ENCODE results near the gene MOCS3. TPM values are rescaled to one million over a fixed set of nuclear protein-coding genes. Genes with fewer than 3 reads are reported as not detected.

MOCS3 gene
- total RNA-seq = 1 to 10 TPM; 2.6 to 8.3 (median 7.6) TPM
- 5.5 TPM for total RNA-seq (2013)
- 10.1 to 34.9 (median 23.0) reads per million in 29 experiments for total RNA-seq

GRCh38 chr20:50958615-50959542 is at the start of gene MOCS3:
Gene MOCS3, plus strand, starts transcription at chr20:50958818. Its CDS starts 25 bp downstream, at chr20:50958843.
- ChIA-PET CTCF (interaction anchor here in 1 of 2 donors (0.6 to 2.7 kb wide), 9 partner anchors 25 to 556 kb away, joined by 3 to 33 read pairs (median 4); partner anchors contain the start of genes ADNP and BCAS4), POLR2A (interaction anchor here (1.0 to 2.9 kb wide), 9 partner anchors 11 to 60 kb away, joined by 3 to 41 read pairs (median 5); partner anchors contain the start of gene ADNP (in 2 of the 2))
- DNase-seq (peak; percentile 58 to 93 (median 82)), ATAC-seq (replicated peaks in 1 of 4) (peak; percentile 80 to 86 (median 83))
- Histone ChIP-seq H3K9me3 (no peaks in the 10 kb centered on the region), H3K36me3 (ENCODE audit: control insufficient read depth in 2 of 2, extremely low read depth in 1 of 2, insufficient read depth in 1 of 2, low read length in 1 of 2) (peaks cover 0 to 8% of the 10 kb centered on the region in 2 donors), H3K27me3 (replicated peaks in 1 of 2; ENCODE audit: control insufficient read depth in 2 of 2, extremely low read depth in 1 of 2, insufficient read depth in 2 of 2, low read length in 1 of 2) (no peaks in the 10 kb centered on the region), H3K4me1 (ENCODE audit: control insufficient read depth in 1 of 2, extremely low read depth in 1 of 2, insufficient read depth in 2 of 2, low read length in 2 of 2) (peaks cover 23 to 24% of the 10 kb centered on the region in 2 experiments), H3K4me3 (ENCODE audit: control insufficient read depth in 1 of 2, extremely low read depth in 1 of 2, low read length in 1 of 2) (peak within 1 kb of the TSS; percentile 91 to 95), H3K27ac (ENCODE audit: low read length) (peak within 1 kb of the TSS; percentile 95)
- Mint-ChIP-seq H3K4me3 (peak within 1 kb of the TSS; percentile 94 to 96 (median 95)), H3K36me3 (peaks cover 12% of the 10 kb centered on the region), H3K27me3 (no peaks in the 10 kb centered on the region), H3K4me1 (peaks cover 61 to 67% (median 63%) of the 10 kb centered on the region in 3 donors), H3K27ac (peak within 1 kb of the TSS; percentile 99), H3K9me3 (no peaks in the 10 kb centered on the region)
- WGBS (ENCODE audit: insufficient coverage) = 2% methylated on average over 65 of the region's 67 CpGs

- Histone ChIP-seq H3K9me3 (no peaks in the 10 kb centered on the region), H3K27ac (ENCODE audit: low read length) (no peak overlapping the region), H3K4me3 (ENCODE audit: control insufficient read depth in 1 of 2, extremely low read depth in 1 of 2, low read length in 1 of 2) (no peak overlapping the region), H3K36me3 (ENCODE audit: control insufficient read depth in 2 of 2, extremely low read depth in 1 of 2, insufficient read depth in 1 of 2, low read length in 1 of 2) (no peaks in the 10 kb centered on the region), H3K27me3 (replicated peaks in 1 of 2; ENCODE audit: control insufficient read depth in 2 of 2, extremely low read depth in 1 of 2, insufficient read depth in 2 of 2, low read length in 1 of 2) (no peaks in the 10 kb centered on the region), H3K4me1 (ENCODE audit: control insufficient read depth in 1 of 2, extremely low read depth in 1 of 2, insufficient read depth in 2 of 2, low read length in 2 of 2) (peaks cover 3 to 30% of the 10 kb centered on the region in 2 experiments)
- Mint-ChIP-seq H3K4me1 (peaks cover 69 to 81% (median 72%) of the 10 kb centered on the region in 3 donors), H3K9me3 (no peaks in the 10 kb centered on the region), H3K27me3 (no peaks in the 10 kb centered on the region), H3K4me3 (no peak overlapping the region), H3K36me3 (peaks cover 15% of the 10 kb centered on the region), H3K27ac (peak overlapping the region in 1 of 2 donors; percentile 69)
- ATAC-seq (replicated peaks in 1 of 4) (no peak), DNase-seq (no peak)
- ChIA-PET CTCF (interaction anchor here (0.6 to 4.9 kb wide), 6 partner anchors 10 to 176 kb away, joined by 3 to 24 read pairs (median 4); no protein-coding TSS in a partner anchor), POLR2A (interaction anchor here in 1 of 2 donors (1.2 kb wide), 1 partner anchor 12 kb away, joined by 3 read pairs; no protein-coding TSS in a partner anchor)
- WGBS (ENCODE audit: insufficient coverage) = no CpG with 5 or more reads among the region's 3 CpGs
Observed at GRCh38 chr20:50909413-50909812, 49.2 kb upstream of the MOCS3 start.

- DNase-seq (no peak), ATAC-seq (replicated peaks in 1 of 4) (no peak)
- Mint-ChIP-seq H3K27me3 (no peaks in the 10 kb centered on the region), H3K27ac (peak overlapping the region in 1 of 2 donors; percentile 53), H3K9me3 (no peaks in the 10 kb centered on the region), H3K4me3 (no peak overlapping the region), H3K36me3 (peaks cover 15% of the 10 kb centered on the region), H3K4me1 (peaks cover 71 to 79% (median 72%) of the 10 kb centered on the region in 3 donors)
- Histone ChIP-seq H3K4me3 (ENCODE audit: control insufficient read depth in 1 of 2, extremely low read depth in 1 of 2, low read length in 1 of 2) (no peak overlapping the region), H3K9me3 (no peaks in the 10 kb centered on the region), H3K4me1 (ENCODE audit: control insufficient read depth in 1 of 2, extremely low read depth in 1 of 2, insufficient read depth in 2 of 2, low read length in 2 of 2) (peaks cover 12 to 31% of the 10 kb centered on the region in 2 experiments), H3K27ac (ENCODE audit: low read length) (no peak overlapping the region), H3K36me3 (ENCODE audit: control insufficient read depth in 2 of 2, extremely low read depth in 1 of 2, insufficient read depth in 1 of 2, low read length in 1 of 2) (no peaks in the 10 kb centered on the region), H3K27me3 (replicated peaks in 1 of 2; ENCODE audit: control insufficient read depth in 2 of 2, extremely low read depth in 1 of 2, insufficient read depth in 2 of 2, low read length in 1 of 2) (no peaks in the 10 kb centered on the region)
- WGBS (ENCODE audit: insufficient coverage) = 80% methylated on average over 1 of the region's 3 CpGs
- POLR2A ChIA-PET = interaction anchor here (0.5 to 0.6 kb wide), 2 partner anchors 9 to 915 kb away, joined by 5 to 7 read pairs; no protein-coding TSS in a partner anchor
- CTCF ChIA-PET = interaction anchor here (0.6 to 4.9 kb wide), 4 partner anchors 18 to 377 kb away, joined by 3 to 24 read pairs (median 5); no protein-coding TSS in a partner anchor
Observed at GRCh38 chr20:50911030-50911429, 47.6 kb upstream of the MOCS3 start.

GRCh38 chr20:50911716-50912115 is 46.9 kb upstream of the MOCS3 start:
- no peaks in the 10 kb centered on the region for H3K27me3 ChIP-seq (replicated peaks in 1 of 2; ENCODE audit: control insufficient read depth in 2 of 2, extremely low read depth in 1 of 2, insufficient read depth in 2 of 2, low read length in 1 of 2)
- no CpG with 5 or more reads among the region's 1 CpG for WGBS (ENCODE audit: insufficient coverage)
- H3K4me3 ChIP-seq (ENCODE audit: control insufficient read depth in 1 of 2, extremely low read depth in 1 of 2, low read length in 1 of 2) = no peak overlapping the region
- H3K27me3 Mint-ChIP-seq = no peaks in the 10 kb centered on the region
- CTCF ChIA-PET = interaction anchor here (0.7 to 4.9 kb wide), 4 partner anchors 17 to 378 kb away, joined by 3 to 24 read pairs (median 4); no protein-coding TSS in a partner anchor
- peaks cover 15% of the 10 kb centered on the region for H3K36me3 Mint-ChIP-seq
- H3K27ac Mint-ChIP-seq = peak overlapping the region; percentile 12 to 53
- no peaks in the 10 kb centered on the region for H3K36me3 ChIP-seq (ENCODE audit: control insufficient read depth in 2 of 2, extremely low read depth in 1 of 2, insufficient read depth in 1 of 2, low read length in 1 of 2)
- DNase-seq = no peak
- H3K4me3 Mint-ChIP-seq = no peak overlapping the region
- no peaks in the 10 kb centered on the region for H3K9me3 Mint-ChIP-seq
- POLR2A ChIA-PET = interaction anchor here in 1 of 2 donors (0.6 kb wide), 1 partner anchor 9 kb away, joined by 5 read pairs; no protein-coding TSS in a partner anchor
- no peaks in the 10 kb centered on the region for H3K9me3 ChIP-seq
- peaks cover 15 to 34% of the 10 kb centered on the region in 2 experiments for H3K4me1 ChIP-seq (ENCODE audit: control insufficient read depth in 1 of 2, extremely low read depth in 1 of 2, insufficient read depth in 2 of 2, low read length in 2 of 2)
- peaks cover 73 to 80% (median 75%) of the 10 kb centered on the region in 3 donors for H3K4me1 Mint-ChIP-seq
- ATAC-seq (replicated peaks in 1 of 4) = no peak
- H3K27ac ChIP-seq (ENCODE audit: low read length) = no peak overlapping the region

- ChIA-PET CTCF (interaction anchor here in 1 of 2 donors (1.7 kb wide), 1 partner anchor 119 kb away, joined by 12 read pairs; the partner anchor contains the start of gene BCAS4), POLR2A (interaction anchor here in 1 of 2 donors (0.8 kb wide), 1 partner anchor 44 kb away, joined by 3 read pairs; no protein-coding TSS in a partner anchor)
- Histone ChIP-seq H3K27me3 (replicated peaks in 1 of 2; ENCODE audit: control insufficient read depth in 2 of 2, extremely low read depth in 1 of 2, insufficient read depth in 2 of 2, low read length in 1 of 2) (no peaks in the 10 kb centered on the region), H3K27ac (ENCODE audit: low read length) (no peak overlapping the region), H3K36me3 (ENCODE audit: control insufficient read depth in 2 of 2, extremely low read depth in 1 of 2, insufficient read depth in 1 of 2, low read length in 1 of 2) (peaks cover 0 to 2% of the 10 kb centered on the region in 2 donors), H3K4me3 (ENCODE audit: control insufficient read depth in 1 of 2, extremely low read depth in 1 of 2, low read length in 1 of 2) (no peak overlapping the region), H3K9me3 (no peaks in the 10 kb centered on the region), H3K4me1 (ENCODE audit: control insufficient read depth in 1 of 2, extremely low read depth in 1 of 2, insufficient read depth in 2 of 2, low read length in 2 of 2) (peaks cover 25 to 27% of the 10 kb centered on the region in 2 experiments)
- H3K27me3 Mint-ChIP-seq = no peaks in the 10 kb centered on the region
- H3K4me3 Mint-ChIP-seq = no peak overlapping the region
- no peak for DNase-seq
- peak; percentile 37 to 71 (median 65) for ATAC-seq (replicated peaks in 1 of 4)
- H3K9me3 Mint-ChIP-seq = no peaks in the 10 kb centered on the region
- peaks cover 83 to 88% (median 84%) of the 10 kb centered on the region in 3 donors for H3K4me1 Mint-ChIP-seq
- peak overlapping the region; percentile 5 to 51 for H3K27ac Mint-ChIP-seq
- peaks cover 9% of the 10 kb centered on the region for H3K36me3 Mint-ChIP-seq
- WGBS (ENCODE audit: insufficient coverage) = no CpG with 5 or more reads among the region's 2 CpGs
Observed at GRCh38 chr20:50913690-50914375, 44.8 kb upstream of the MOCS3 start.

Measured in T-cell (primary cell).